ENCODE measurements around the gene PSMA7. TPM values are rescaled to one million over a fixed set of nuclear protein-coding genes. Genes with fewer than 3 reads are reported as not detected.

PSMA7 gene
- total RNA-seq, 1 donor from 2014 or later: 217 TPM

DNA sequence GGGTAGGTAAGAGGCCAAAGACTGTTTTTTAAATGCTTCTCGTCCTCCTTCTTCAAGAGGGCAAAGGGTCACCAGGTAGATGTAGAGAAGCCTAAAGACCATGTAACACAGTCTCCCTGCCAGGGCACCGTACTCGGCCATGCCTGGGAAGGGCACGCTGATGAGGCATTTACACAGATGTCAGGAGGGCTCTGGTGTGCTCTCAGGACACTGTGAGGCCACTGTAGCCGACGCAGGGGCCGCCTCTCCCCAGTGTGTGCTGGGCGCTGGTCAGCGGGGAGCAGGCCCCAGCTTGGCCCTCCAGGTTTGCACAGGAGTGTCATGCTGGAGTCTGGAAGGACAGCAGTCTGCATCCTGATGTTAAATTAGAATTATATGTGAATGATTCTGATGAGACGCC, 32.5 kb upstream of the PSMA7 start:
- Mint-ChIP-seq H3K27me3 (ENCODE audit: unreplicated experiment) (no peaks in the 10 kb centered on the region), H3K36me3 (ENCODE audit: unreplicated experiment) (peaks cover 20% of the 10 kb centered on the region), H3K27ac (ENCODE audit: unreplicated experiment) (no peak overlapping the region)

DNA sequence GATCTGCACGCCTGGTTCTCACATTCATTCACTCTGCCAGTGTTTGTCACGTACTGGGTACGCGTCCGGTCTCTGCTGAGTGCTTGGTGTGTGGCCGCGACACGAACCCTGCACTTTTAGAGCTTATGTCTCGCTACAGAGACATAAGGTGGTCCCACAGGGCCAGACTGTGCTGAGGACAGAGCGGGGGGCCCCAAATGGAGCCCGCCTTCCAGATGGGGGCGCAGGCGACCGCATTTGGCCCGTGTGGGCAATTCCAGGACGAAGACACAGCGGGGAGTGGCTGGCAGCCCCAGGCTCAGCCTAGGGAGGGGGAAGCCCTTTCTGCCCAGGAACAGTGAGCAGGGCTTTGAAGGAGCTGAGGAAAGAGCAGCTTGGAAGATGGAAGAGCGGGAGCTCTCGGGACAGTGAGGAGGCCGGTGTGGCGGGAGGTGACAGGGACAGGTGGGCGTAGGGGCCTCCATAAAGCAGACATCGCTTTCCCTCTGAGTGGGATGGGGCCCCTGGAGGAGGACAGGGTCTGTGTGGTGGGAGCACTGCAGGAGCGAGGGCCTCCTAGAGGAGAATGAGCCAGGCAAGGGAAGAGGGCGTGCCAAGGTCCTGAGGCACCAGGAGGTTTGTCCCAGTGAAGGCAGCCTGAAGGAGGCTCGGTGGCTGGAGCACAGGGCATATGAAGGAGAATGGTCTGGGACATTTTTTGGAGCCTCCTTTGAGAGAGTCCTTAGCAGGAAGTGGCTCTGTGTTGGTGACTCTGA, 31.9 kb upstream of the PSMA7 start:
- no peak for DNase-seq (ENCODE audit: extremely low spot score, unreplicated experiment)
- TF ChIP-seq, protein P1, sequence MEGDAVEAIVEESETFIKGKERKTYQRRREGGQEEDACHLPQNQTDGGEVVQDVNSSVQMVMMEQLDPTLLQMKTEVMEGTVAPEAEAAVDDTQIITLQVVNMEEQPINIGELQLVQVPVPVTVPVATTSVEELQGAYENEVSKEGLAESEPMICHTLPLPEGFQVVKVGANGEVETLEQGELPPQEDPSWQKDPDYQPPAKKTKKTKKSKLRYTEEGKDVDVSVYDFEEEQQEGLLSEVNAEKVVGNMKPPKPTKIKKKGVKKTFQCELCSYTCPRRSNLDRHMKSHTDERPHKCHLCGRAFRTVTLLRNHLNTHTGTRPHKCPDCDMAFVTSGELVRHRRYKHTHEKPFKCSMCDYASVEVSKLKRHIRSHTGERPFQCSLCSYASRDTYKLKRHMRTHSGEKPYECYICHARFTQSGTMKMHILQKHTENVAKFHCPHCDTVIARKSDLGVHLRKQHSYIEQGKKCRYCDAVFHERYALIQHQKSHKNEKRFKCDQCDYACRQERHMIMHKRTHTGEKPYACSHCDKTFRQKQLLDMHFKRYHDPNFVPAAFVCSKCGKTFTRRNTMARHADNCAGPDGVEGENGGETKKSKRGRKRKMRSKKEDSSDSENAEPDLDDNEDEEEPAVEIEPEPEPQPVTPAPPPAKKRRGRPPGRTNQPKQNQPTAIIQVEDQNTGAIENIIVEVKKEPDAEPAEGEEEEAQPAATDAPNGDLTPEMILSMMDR (IDR thresholded peaks at IDR 0.05): no peak
- peaks cover 20% of the 10 kb centered on the region for H3K36me3 Mint-ChIP-seq (ENCODE audit: unreplicated experiment)
- no peaks in the 10 kb centered on the region for H3K9me3 Mint-ChIP-seq (ENCODE audit: unreplicated experiment)
- no peak overlapping the region for H3K4me3 Mint-ChIP-seq (ENCODE audit: unreplicated experiment)
- H3K4me1 Mint-ChIP-seq (ENCODE audit: unreplicated experiment): no peaks in the 10 kb centered on the region
- no peaks in the 10 kb centered on the region for H3K27me3 Mint-ChIP-seq (ENCODE audit: unreplicated experiment)
- no peak overlapping the region for H3K27ac Mint-ChIP-seq (ENCODE audit: unreplicated experiment)

More for the DNA sequence above, 32.5 kb upstream of the PSMA7 start:
- no peak overlapping the region for H3K4me3 Mint-ChIP-seq (ENCODE audit: unreplicated experiment)
- TF ChIP-seq, protein P1 (IDR thresholded peaks at IDR 0.05): no peak
- no peaks in the 10 kb centered on the region for H3K4me1 Mint-ChIP-seq (ENCODE audit: unreplicated experiment)
- H3K9me3 Mint-ChIP-seq (ENCODE audit: unreplicated experiment): no peaks in the 10 kb centered on the region
- no peak for DNase-seq (ENCODE audit: extremely low spot score, unreplicated experiment)

DNA sequence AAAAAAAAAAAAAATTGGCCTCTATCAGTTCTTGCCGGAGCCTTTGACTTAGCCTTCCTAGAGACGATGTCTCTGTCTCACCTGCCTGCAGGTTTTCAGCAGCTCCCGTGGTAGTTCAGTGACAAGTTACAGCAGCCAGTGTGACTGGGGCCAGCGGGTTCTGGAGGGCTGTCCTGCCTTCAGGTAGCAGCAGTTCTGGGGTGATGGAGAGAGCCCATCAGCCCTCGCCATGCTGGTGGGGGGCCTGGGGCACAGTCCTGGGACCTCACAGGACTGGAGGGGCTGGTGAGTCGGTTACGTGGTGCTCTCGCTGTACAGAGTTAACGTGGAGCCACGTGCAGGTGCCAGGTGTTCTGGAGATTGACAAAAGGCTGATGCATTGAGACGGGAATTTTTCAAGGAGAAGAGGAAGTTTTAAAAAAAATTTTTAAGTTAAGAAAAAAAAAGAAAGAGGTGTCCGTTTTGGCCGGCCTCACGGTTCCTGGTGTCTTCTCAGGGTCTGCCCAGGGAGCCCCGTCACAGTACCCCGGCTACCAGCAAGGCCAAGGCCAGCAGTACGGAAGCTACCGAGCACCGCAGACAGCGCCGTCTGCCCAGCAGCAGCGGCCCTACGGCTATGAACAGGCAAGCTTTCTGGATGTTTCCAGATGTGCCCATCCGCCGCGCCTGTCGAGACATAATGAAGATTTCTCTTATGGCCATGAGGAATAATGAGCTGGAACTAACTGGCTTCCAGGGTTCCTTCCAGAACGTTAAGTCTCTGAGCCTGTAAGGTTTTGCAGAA, 31.0 kb upstream of the PSMA7 start:
- no peak overlapping the region for H3K27ac Mint-ChIP-seq (ENCODE audit: unreplicated experiment)
- no peaks in the 10 kb centered on the region for H3K27me3 Mint-ChIP-seq (ENCODE audit: unreplicated experiment)
- no peaks in the 10 kb centered on the region for H3K9me3 Mint-ChIP-seq (ENCODE audit: unreplicated experiment)
- no peaks in the 10 kb centered on the region for H3K4me1 Mint-ChIP-seq (ENCODE audit: unreplicated experiment)
- H3K4me3 Mint-ChIP-seq (ENCODE audit: unreplicated experiment): no peak overlapping the region
- peaks cover 19% of the 10 kb centered on the region for H3K36me3 Mint-ChIP-seq (ENCODE audit: unreplicated experiment)
- TF ChIP-seq, protein P1 (IDR thresholded peaks at IDR 0.05): no peak
- no peak for DNase-seq (ENCODE audit: extremely low spot score, unreplicated experiment)

DNA sequence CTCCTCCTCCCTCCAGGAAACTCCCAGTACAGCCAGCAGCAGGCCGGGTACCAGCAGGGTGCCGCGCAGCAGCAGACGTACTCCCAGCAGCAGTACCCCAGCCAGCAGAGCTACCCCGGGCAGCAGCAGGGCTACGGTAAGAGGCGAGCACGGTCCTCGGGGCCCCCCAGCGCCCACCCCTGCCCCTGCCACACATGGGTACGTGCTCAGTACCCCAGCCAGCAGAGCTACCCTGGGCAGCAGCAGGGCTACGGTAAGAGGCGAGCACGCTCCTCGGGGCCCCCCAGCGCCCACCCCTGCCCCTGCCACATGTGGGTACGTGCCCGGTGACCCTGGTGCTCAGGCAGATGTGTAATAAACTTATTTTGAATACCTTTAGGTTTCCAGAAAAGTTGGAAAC, 29.5 kb upstream of the PSMA7 start:
- Mint-ChIP-seq H3K4me3 (ENCODE audit: unreplicated experiment) (no peak overlapping the region), H3K4me1 (ENCODE audit: unreplicated experiment) (no peaks in the 10 kb centered on the region), H3K9me3 (ENCODE audit: unreplicated experiment) (no peaks in the 10 kb centered on the region), H3K27me3 (ENCODE audit: unreplicated experiment) (no peaks in the 10 kb centered on the region), H3K36me3 (ENCODE audit: unreplicated experiment) (peaks cover 19% of the 10 kb centered on the region), H3K27ac (ENCODE audit: unreplicated experiment) (no peak overlapping the region)
- TF ChIP-seq, protein P1 (IDR thresholded peaks at IDR 0.05): no peak
- DNase-seq (ENCODE audit: extremely low spot score, unreplicated experiment): no peak

DNA sequence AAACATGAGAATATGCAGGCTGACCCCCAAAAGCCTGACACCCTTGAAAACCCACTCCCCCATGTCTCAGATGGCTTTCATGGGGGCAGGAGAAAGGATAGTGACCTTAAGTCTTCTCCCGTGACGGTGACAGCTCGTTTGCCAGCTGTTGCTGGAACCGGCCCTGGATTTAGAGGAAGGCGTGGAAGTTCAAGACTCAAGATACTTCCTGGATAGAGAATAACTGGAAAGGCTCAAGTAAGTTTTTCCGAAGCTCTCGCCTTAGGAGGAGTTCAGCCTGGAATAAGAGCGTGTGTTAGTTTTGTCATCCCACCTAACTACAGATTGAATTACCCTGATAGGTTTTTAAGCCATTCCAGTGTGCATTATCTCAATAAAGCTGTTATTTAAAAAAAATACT, 28.1 kb upstream of the PSMA7 start:
- no peak overlapping the region for H3K27ac Mint-ChIP-seq (ENCODE audit: unreplicated experiment)
- peaks cover 21% of the 10 kb centered on the region for H3K36me3 Mint-ChIP-seq (ENCODE audit: unreplicated experiment)
- no peak overlapping the region for H3K4me3 Mint-ChIP-seq (ENCODE audit: unreplicated experiment)
- no peaks in the 10 kb centered on the region for H3K27me3 Mint-ChIP-seq (ENCODE audit: unreplicated experiment)
- H3K4me1 Mint-ChIP-seq (ENCODE audit: unreplicated experiment): no peaks in the 10 kb centered on the region
- H3K9me3 Mint-ChIP-seq (ENCODE audit: unreplicated experiment): no peaks in the 10 kb centered on the region
- TF ChIP-seq, protein P1 (IDR thresholded peaks at IDR 0.05): no peak
- DNase-seq (ENCODE audit: extremely low spot score, unreplicated experiment): no peak

All from osteocyte (in vitro differentiated cells).